ENCODE measurements around the gene UBQLN4.

- no peak for TF ChIP-seq POLR2A (IDR thresholded peaks at IDR 0.05; ENCODE audit: low read length)
- no peak for TF ChIP-seq GATA1 (IDR thresholded peaks at IDR 0.05; ENCODE audit: low read depth, low read length)
Observed at GRCh38 chr1:156083800-156084790, 30.5 kb upstream of the UBQLN4 start.
